Activated CD8-positive, alpha-beta T cell treated with anti-CD3 and anti-CD28 coated beads for 36 hours (primary cell): ENCODE results near the gene TAGLN2. TPM values are rescaled to one million over a fixed set of nuclear protein-coding genes. Genes with fewer than 3 reads are reported as not detected.

Source experiments
- ATAC-seq: fragments of 200-7000 bp; cut with Tn5 transposase; one replicate; pipeline ENCODE4 v1.10.0; 2021; ENCODE audit warnings: mild to moderate bottlenecking, moderate library complexity
- CTCF ChIA-PET: fragments of 350-600 bp; sonication (Branson Sonifier 250); formaldehyde crosslinking; loops from one replicate; lab custom pipeline; 2021; ENCODE audit warnings: antibody characterized with exemption; lab: Charles Lee
- POLR2A ChIA-PET: fragments of 350-600 bp; sonication (Branson Sonifier 250); formaldehyde crosslinking; loops from one replicate; lab custom pipeline; 2021; ENCODE audit warnings: antibody characterized with exemption; lab: Charles Lee
- DNase-seq: peaks from one replicate; pipeline ENCODE4 v3.0.0-alpha.2; 2020
- H3K27ac Mint-ChIP-seq: one replicate; pipeline ENCODE4 v1.8.0; 2021; ENCODE audit warnings: mild to moderate bottlenecking, mixed read lengths
- H3K27me3 Mint-ChIP-seq: one replicate; pipeline ENCODE4 v1.8.0; 2021; ENCODE audit warnings: mixed read lengths
- H3K36me3 Mint-ChIP-seq: one replicate; pipeline ENCODE4 v1.8.0; 2021; ENCODE audit warnings: low read depth, mixed read lengths
- H3K4me1 Mint-ChIP-seq: one replicate; pipeline ENCODE4 v1.8.0; 2021; ENCODE audit warnings: low read depth, mixed read lengths
- H3K4me3 Mint-ChIP-seq: one replicate; pipeline ENCODE4 v1.8.0; 2021; ENCODE audit warnings: mild to moderate bottlenecking, moderate library complexity, mixed read lengths
- H3K9me3 Mint-ChIP-seq: one replicate; pipeline ENCODE4 v1.8.0; 2021; ENCODE audit warnings: mixed read lengths
- CTCF ChIP-seq: fragments of 200-600 bp; IDR thresholded peaks from one replicate; pipeline ENCODE4 v1.8.0; 2022; ENCODE audit warnings: antibody characterized with exemption, mild to moderate bottlenecking
- intact Hi-C: fragments of 100-400 bp; cut with micrococcal nuclease; formaldehyde crosslinking; loops from one replicate; pipeline ENCODE4 v1.10.0; 2022
- total RNA-seq, 2 experiments: library from RNA; stranded (reverse); gene quantifications; one replicate each; pipeline ENCODE4 v1.2.3, GENCODE V29; 2021

TAGLN2 gene
- total RNA-seq, 2 experiments from 2014 or later: 475 to 482 TPM

GRCh38 chr1:159961636-159962035 is 36.3 kb upstream of the TAGLN2 start:
- POLR2A ChIA-PET: no interaction called here
- no peak overlapping the region for H3K27ac Mint-ChIP-seq
- no peak for TF ChIP-seq CTCF
- ATAC-seq (no peak), DNase-seq (no peak)
- no peaks in the 10 kb centered on the region for H3K9me3 Mint-ChIP-seq
- CTCF ChIA-PET: no interaction called here
- H3K36me3 Mint-ChIP-seq: no peaks in the 10 kb centered on the region
- H3K4me1 Mint-ChIP-seq: peaks cover 3% of the 10 kb centered on the region
- intact Hi-C loops: no loop called here
- H3K4me3 Mint-ChIP-seq: no peak overlapping the region
- H3K27me3 Mint-ChIP-seq: peaks cover 6% of the 10 kb centered on the region

DNA sequence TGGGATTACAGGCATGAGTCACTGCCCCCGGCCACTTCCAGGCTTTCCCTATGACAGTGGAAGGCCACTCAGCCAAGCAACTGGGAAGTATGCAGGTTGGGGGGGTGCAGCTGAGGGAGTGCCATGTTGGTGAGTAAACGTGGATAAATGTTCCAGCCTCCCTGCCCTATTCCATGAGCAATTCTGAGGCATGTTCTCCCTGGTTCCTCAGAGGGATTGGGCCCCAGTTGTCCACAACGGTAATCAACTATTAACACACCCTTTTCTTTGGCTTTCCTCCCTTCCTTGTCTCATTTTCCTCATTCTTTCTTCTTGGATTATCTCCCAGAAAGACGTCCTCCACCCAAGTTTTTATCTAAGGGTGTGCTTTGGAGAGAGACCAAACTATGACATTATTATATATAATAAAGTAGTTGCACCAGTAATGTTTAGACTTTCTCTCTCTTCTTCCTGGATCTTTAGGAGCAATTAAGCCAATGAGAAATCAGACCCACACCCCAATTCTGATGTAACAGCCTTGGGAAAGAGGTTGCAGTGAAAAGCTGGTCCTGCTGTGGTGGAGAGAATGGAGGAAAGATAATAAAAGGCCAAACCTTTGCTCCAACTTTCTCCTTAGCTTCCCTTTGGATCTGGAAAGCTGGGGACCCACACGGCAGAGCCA is 35.5 kb upstream of the TAGLN2 start:
- TF ChIP-seq CTCF: no peak
- Mint-ChIP-seq H3K36me3 (no peaks in the 10 kb centered on the region), H3K4me3 (no peak overlapping the region), H3K27me3 (peaks cover 4% of the 10 kb centered on the region), H3K4me1 (peaks cover 3% of the 10 kb centered on the region), H3K9me3 (no peaks in the 10 kb centered on the region), H3K27ac (no peak overlapping the region)
- POLR2A ChIA-PET: no interaction called here
- DNase-seq (no peak), ATAC-seq (no peak)
- CTCF ChIA-PET: no interaction called here
- intact Hi-C loops: no loop called here

DNA sequence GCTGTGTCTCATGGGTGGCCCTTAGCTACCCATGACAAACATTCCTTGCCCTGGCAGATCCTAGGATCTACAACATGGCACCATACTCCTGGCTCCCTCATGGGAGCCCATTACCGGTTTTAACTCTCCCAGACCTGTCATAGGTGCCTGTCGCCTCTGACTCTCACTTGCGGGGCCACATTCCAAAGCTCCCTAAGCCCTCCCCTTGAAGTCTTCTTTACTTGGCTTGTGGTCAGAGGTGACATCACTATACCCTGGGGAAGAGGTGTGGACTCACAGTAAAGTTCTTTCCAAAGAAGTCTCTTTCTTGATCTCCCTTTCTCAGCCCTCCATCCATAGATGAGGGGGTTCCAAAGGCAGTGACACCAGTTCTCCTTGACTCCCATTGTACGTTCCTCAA is 34.1 kb upstream of the TAGLN2 start:
- H3K9me3 Mint-ChIP-seq: no peaks in the 10 kb centered on the region
- intact Hi-C loops: no loop called here
- no peak for DNase-seq
- peaks cover 3% of the 10 kb centered on the region for H3K4me1 Mint-ChIP-seq
- CTCF ChIA-PET: interaction anchor here (0.7 to 2.3 kb wide), 2 partner anchors 13 to 48 kb away, joined by 3 to 7 read pairs; partner anchors contain the start of gene IGSF9
- no peak overlapping the region for H3K4me3 Mint-ChIP-seq
- H3K27ac Mint-ChIP-seq: no peak overlapping the region
- no peak for TF ChIP-seq CTCF
- ATAC-seq: no peak
- no peaks in the 10 kb centered on the region for H3K36me3 Mint-ChIP-seq
- POLR2A ChIA-PET: no interaction called here
- H3K27me3 Mint-ChIP-seq: peaks cover 5% of the 10 kb centered on the region

DNA sequence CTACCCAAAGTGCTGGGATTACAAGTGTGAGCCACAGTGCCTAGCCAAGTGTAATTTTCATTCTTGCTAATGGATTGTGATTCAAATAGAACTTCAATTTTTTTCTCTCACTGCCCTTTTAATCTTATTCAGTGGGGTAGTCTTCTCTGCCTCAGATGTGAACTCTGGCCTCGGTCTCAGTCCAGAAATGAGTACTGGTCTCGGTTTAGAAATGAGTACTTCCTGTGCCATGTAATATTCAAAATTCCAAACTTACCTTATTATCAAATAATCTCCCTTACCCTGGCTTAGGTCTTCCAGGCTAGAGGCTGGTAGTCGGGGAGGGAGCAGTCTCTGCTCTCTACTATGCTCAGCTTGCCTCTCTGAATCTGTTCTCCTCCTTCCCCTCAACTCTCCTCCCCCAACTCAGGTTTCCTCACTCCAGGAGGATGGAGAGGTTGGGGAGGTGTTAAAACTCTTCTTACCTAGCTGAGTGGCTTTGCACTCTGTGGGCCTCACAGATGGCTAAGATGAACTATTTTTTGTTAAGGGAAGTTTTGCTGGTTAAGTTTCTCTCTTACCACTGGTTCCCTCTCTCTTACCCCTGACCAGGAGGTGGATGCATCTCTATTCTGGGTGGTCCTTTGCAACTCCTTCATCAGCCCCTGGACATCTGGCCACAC is 33.5 kb upstream of the TAGLN2 start:
- ATAC-seq: peak; percentile 42
- intact Hi-C loops: no loop called here
- CTCF ChIA-PET: interaction anchor here (0.7 to 8.4 kb wide), 4 partner anchors 13 to 66 kb away, joined by 3 to 70 read pairs (median 5); partner anchors contain the start of gene IGSF9
- no peak overlapping the region for H3K27ac Mint-ChIP-seq
- H3K9me3 Mint-ChIP-seq: no peaks in the 10 kb centered on the region
- POLR2A ChIA-PET: no interaction called here
- no peaks in the 10 kb centered on the region for H3K36me3 Mint-ChIP-seq
- peaks cover 3% of the 10 kb centered on the region for H3K4me1 Mint-ChIP-seq
- TF ChIP-seq CTCF: no peak
- H3K4me3 Mint-ChIP-seq: no peak overlapping the region
- DNase-seq: no peak
- peaks cover 8% of the 10 kb centered on the region for H3K27me3 Mint-ChIP-seq

- ATAC-seq (no peak), DNase-seq (no peak)
- H3K27me3 Mint-ChIP-seq: peaks cover 6% of the 10 kb centered on the region
- H3K36me3 Mint-ChIP-seq: no peaks in the 10 kb centered on the region
- no peak overlapping the region for H3K27ac Mint-ChIP-seq
- TF ChIP-seq CTCF: no peak
- intact Hi-C loops: no loop called here
- H3K4me1 Mint-ChIP-seq: peaks cover 3% of the 10 kb centered on the region
- H3K4me3 Mint-ChIP-seq: no peak overlapping the region
- H3K9me3 Mint-ChIP-seq: no peaks in the 10 kb centered on the region
- POLR2A ChIA-PET: interaction anchor here (0.6 kb wide), 1 partner anchor 72 kb away, joined by 3 read pairs; no protein-coding TSS in a partner anchor
- CTCF ChIA-PET: interaction anchor here (1.3 to 8.4 kb wide), 3 partner anchors 12 to 65 kb away, joined by 3 to 70 read pairs (median 7); partner anchors contain the start of gene IGSF9
Observed at GRCh38 chr1:159957824-159958268, 32.5 kb upstream of the TAGLN2 start.
